A549 (cell line): ENCODE results near the gene PGS1. TPM values are rescaled to one million over a fixed set of nuclear protein-coding genes. Genes with fewer than 3 reads are reported as not detected.

Experiments used
- ATAC-seq, 2 experiments: fragments of 200-7000 bp in 1 of 2; fragments of >200 bp in 1 of 2; cut with Nextera tagmentation in 1 of 2; cut with Tn5 transposase in 1 of 2; 3 replicates each; pipeline versions ENCODE4 v1.8.0 to v1.9.1; 2018 to 2020; ENCODE audit warnings: mild to moderate bottlenecking in 1 of 2, moderate library complexity in 1 of 2
- CTCF ChIA-PET: fragments of 300-600 bp; sonication (Branson Sonifier 250); formaldehyde crosslinking; extraction: SDS; loops from one replicate; lab custom pipeline; 2021; ENCODE audit warnings: antibody characterized with exemption, inconsistent platforms; lab: Yijun Ruan, JAX
- POLR2A ChIA-PET: fragments of 350-600 bp; formaldehyde crosslinking; extraction: SDS; loops from one replicate; lab custom pipeline; 2021; ENCODE audit warnings: antibody characterized with exemption, inconsistent platforms; lab: Yijun Ruan, JAX
- DNase-seq, 2 experiments: peaks; one replicate each; pipeline versions ENCODE4 v3.0.0 to v3.0.0-alpha.2; 2011 to 2016; ENCODE audit warnings: low read depth in 1 of 2, low spot score in 1 of 2
- FAIRE-seq: peaks from 2 replicates; lab custom pipeline; 2011; peaks lifted over from hg19 to GRCh38; lab: Jason Lieb, UNC
- H3K27ac ChIP-seq, 2 experiments: fragments of >200 bp; sonication (Bioruptor Twin); formaldehyde crosslinking; 3 replicates each; pipeline ENCODE4 v1.5.1; 2016 to 2017
- H3K4me1 ChIP-seq: fragments of >200 bp; sonication (Bioruptor Twin); formaldehyde crosslinking; 3 replicates; pipeline ENCODE4 v1.6.1; 2016
- H3K4me2 ChIP-seq: fragments of >200 bp; sonication (Bioruptor Twin); formaldehyde crosslinking; 3 replicates; pipeline ENCODE4 v1.6.1; 2016
- H3K4me3 ChIP-seq: fragments of >200 bp; sonication (Bioruptor Twin); formaldehyde crosslinking; 3 replicates; pipeline ENCODE4 v1.5.1; 2016
- H3K9me3 ChIP-seq: fragments of >200 bp; sonication (Bioruptor Twin); formaldehyde crosslinking; 3 replicates; pipeline ENCODE4 v1.6.1; 2016
- BHLHE40 ChIP-seq: IDR thresholded peaks from 2 replicates; pipeline ENCODE4 v1.6.1; 2012; ENCODE audit warnings: low read depth, low read length, inconsistent platforms
- CBX8 ChIP-seq: fragments of 200-600 bp; sonication (generic); IDR thresholded peaks from 2 replicates; pipeline ENCODE4 v1.6.1; 2016
- CEBPB ChIP-seq, 2 experiments: fragments of >200 bp in 1 of 2; sonication (Bioruptor Twin) in 1 of 2; formaldehyde crosslinking in 1 of 2; IDR thresholded peaks; 2 replicates each; pipeline ENCODE4 v1.6.1; 2012 to 2016
- E2F6 ChIP-seq: IDR thresholded peaks from 2 replicates; pipeline ENCODE4 v1.6.1; 2012; ENCODE audit warnings: low read depth, borderline replicate concordance
- EHMT2 ChIP-seq: fragments of 200-600 bp; sonication (generic); IDR thresholded peaks from 2 replicates; pipeline ENCODE4 v1.6.1; 2016; ENCODE audit warnings: antibody characterized with exemption, low read depth, mild to moderate bottlenecking, moderate library complexity
- EP300 ChIP-seq, 2 experiments: fragments of >200 bp; sonication (Bioruptor Twin); formaldehyde crosslinking; IDR thresholded peaks; 2 replicates in 1 of 2; 3 replicates in 1 of 2; pipeline ENCODE4 v1.6.1; 2016 to 2017
- FOSL2 ChIP-seq, 2 experiments: fragments of 450-650 bp in 1 of 2; fragments of >200 bp in 1 of 2; sonication (Bioruptor Twin) in 1 of 2; formaldehyde crosslinking; IDR thresholded peaks; 2 replicates each; pipeline versions ENCODE4 v1.5.0 to v1.6.1; 2016 to 2020; ENCODE audit warnings: mild to moderate bottlenecking in 1 of 2, moderate library complexity in 1 of 2
- GATA3 ChIP-seq: IDR thresholded peaks from 2 replicates; pipeline ENCODE4 v1.6.1; 2012; ENCODE audit warnings: borderline replicate concordance
- HDAC2 ChIP-seq: fragments of 200-600 bp; sonication (generic); IDR thresholded peaks from 2 replicates; pipeline ENCODE4 v1.6.1; 2016
- HES2 ChIP-seq: fragments of >200 bp; sonication (Bioruptor Twin); formaldehyde crosslinking; IDR thresholded peaks from 2 replicates; pipeline ENCODE4 v1.6.1; 2016
- HOXA7 ChIP-seq: fragments of 250-450 bp; sonication (Bioruptor Pico); IDR thresholded peaks from 2 replicates; pipeline ENCODE4 v1.5.0; 2020; ENCODE audit warnings: mild to moderate bottlenecking, moderate library complexity
- HOXB13 ChIP-seq: fragments of 250-450 bp; sonication (Bioruptor Pico); IDR thresholded peaks from 2 replicates; pipeline ENCODE4 v1.5.0; 2020; ENCODE audit warnings: low read depth, mild to moderate bottlenecking, moderate library complexity
- HOXB5 ChIP-seq: fragments of 250-450 bp; sonication (Bioruptor Pico); IDR thresholded peaks from 2 replicates; pipeline ENCODE4 v1.5.0; 2020; ENCODE audit warnings: mild to moderate bottlenecking, moderate library complexity
- JUNB ChIP-seq: fragments of >200 bp; sonication (Bioruptor Twin); formaldehyde crosslinking; IDR thresholded peaks from 2 replicates; pipeline ENCODE4 v1.6.1; 2016
- NPAS2 ChIP-seq: fragments of 250-450 bp; sonication (Bioruptor Pico); IDR thresholded peaks from 2 replicates; pipeline ENCODE4 v1.8.0; 2022; ENCODE audit warnings: mild to moderate bottlenecking, moderate library complexity, borderline replicate concordance
- PHF8 ChIP-seq: fragments of 200-600 bp; sonication (generic); IDR thresholded peaks from 2 replicates; pipeline ENCODE4 v1.6.1; 2016; ENCODE audit warnings: low read depth, mild to moderate bottlenecking, antibody characterized with exemption, moderate library complexity, borderline replicate concordance
- RAD21 ChIP-seq, 2 experiments: fragments of >200 bp in 1 of 2; sonication (Bioruptor Twin) in 1 of 2; formaldehyde crosslinking in 1 of 2; IDR thresholded peaks in 1 of 2; conservative IDR thresholded peaks in 1 of 2; 2 replicates in 1 of 2; 3 replicates in 1 of 2; pipeline ENCODE4 v1.6.1; 2012 to 2018; ENCODE audit warnings: inconsistent platforms in 1 of 2
- RNF2 ChIP-seq: fragments of 200-600 bp; sonication (generic); IDR thresholded peaks from 2 replicates; pipeline ENCODE4 v1.6.1; 2016; ENCODE audit warnings: low read depth, mild to moderate bottlenecking, antibody characterized with exemption, moderate library complexity, borderline replicate concordance
- SREBF2 ChIP-seq: fragments of 450-650 bp; IDR thresholded peaks from 2 replicates; pipeline ENCODE4 v1.6.1; 2014; ENCODE audit warnings: mild to moderate bottlenecking, moderate library complexity
- TFCP2L1 ChIP-seq: fragments of 250-450 bp; sonication (Bioruptor Pico); IDR thresholded peaks from 2 replicates; pipeline ENCODE4 v1.5.0; 2021; ENCODE audit warnings: mild to moderate bottlenecking
- ZC3H11A ChIP-seq: fragments of 450-650 bp; IDR thresholded peaks from 2 replicates; pipeline ENCODE4 v1.6.1; 2014; ENCODE audit warnings: antibody characterized with exemption, mild to moderate bottlenecking
- ZNF302 ChIP-seq: fragments of 250-450 bp; sonication (Bioruptor Pico); IDR thresholded peaks from 2 replicates; pipeline ENCODE4 v1.9.0; 2021; ENCODE audit warnings: inconsistent platforms, mild to moderate bottlenecking, moderate library complexity
- WGBS: methylation state at CpG from one replicate; pipeline ENCODE4 v1.1.6; 2017; ENCODE audit errors: missing lambda C conversion rate; 5-methylcytosine and 5-hydroxymethylcytosine counted together
- polyA plus RNA-seq, 4 experiments: library from polyadenylated mRNA; depleted of rRNA in 3 of 4; stranded (reverse); fragments of >200 nt; fragmentation: RNase III in 1 of 4; extraction: RNeasy Plus Mini Kit Qiagen cat#74134 plus additional on column Dnase treatment in 1 of 4; gene quantifications; 2 replicates in 3 of 4; 3 replicates in 1 of 4; pipeline ENCODE4 v1.2.3, GENCODE V29; 2011 to 2017
- TF ChIP-seq, protein P1 (sequence below): IDR thresholded peaks from 2 replicates; pipeline ENCODE4 v1.6.1; 2012
- TF ChIP-seq, protein P2 (sequence below): fragments of >200 bp; sonication (Bioruptor Twin); formaldehyde crosslinking; IDR thresholded peaks from 3 replicates; pipeline ENCODE4 v1.6.1; 2016

Gene PGS1
- polyA plus RNA-seq, 2 of the 4 experiments (the other 2 are of a cell fraction) = 23.7 to 29.5 TPM

- TF ChIP-seq RNF2 = no peak
- no peak for TF ChIP-seq RAD21 (conservative IDR thresholded peaks at IDR 0.05 in 1 of 2, IDR thresholded peaks at IDR 0.05 in 1 of 2)
- peak; percentile 40 to 64; a peak in 3 of 4 replicates for TF ChIP-seq CEBPB (IDR thresholded peaks at IDR 0.05)
- TF ChIP-seq EHMT2 = no peak
- no peak for TF ChIP-seq BHLHE40
- TF ChIP-seq HOXA7 (CRISPR knock-in tag) = no peak
- no peak for TF ChIP-seq CBX8
- TF ChIP-seq EP300 (IDR thresholded peaks at IDR 0.05) = no peak
- TF ChIP-seq GATA3 = peak; percentile 17; the same call in 1 of the 2 replicates
- no peak for TF ChIP-seq ZC3H11A
- TF ChIP-seq PHF8 = no peak
- TF ChIP-seq HDAC2 = no peak
- TF ChIP-seq HOXB13 (CRISPR knock-in tag) = 0 out of 2 replicates have a peak, but pooled peaks have one; percentile 42
- TF ChIP-seq ZNF302 (CRISPR knock-in tag) = no peak
- TF ChIP-seq NPAS2 (CRISPR knock-in tag) = no peak
- TF ChIP-seq FOSL2 (IDR thresholded peaks at IDR 0.05) = no peak
- TF ChIP-seq FOSL2 (CRISPR knock-in tag; IDR thresholded peaks at IDR 0.05) = peak; percentile 79
- no peak for TF ChIP-seq E2F6
- TF ChIP-seq SREBF2 = no peak
- TF ChIP-seq HOXB5 (CRISPR knock-in tag) = no peak
- TF ChIP-seq, protein P1, sequence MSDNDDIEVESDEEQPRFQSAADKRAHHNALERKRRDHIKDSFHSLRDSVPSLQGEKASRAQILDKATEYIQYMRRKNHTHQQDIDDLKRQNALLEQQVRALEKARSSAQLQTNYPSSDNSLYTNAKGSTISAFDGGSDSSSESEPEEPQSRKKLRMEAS = 0 out of 2 replicates have a peak, but pooled peaks have one; percentile 50
- TF ChIP-seq TFCP2L1 (CRISPR knock-in tag) = no peak
- TF ChIP-seq, all 56 proteins: peak for 8
Observed at GRCh38 chr17:78375401-78376151, 2.9 kb upstream of the PGS1 start (continued).

DNA sequence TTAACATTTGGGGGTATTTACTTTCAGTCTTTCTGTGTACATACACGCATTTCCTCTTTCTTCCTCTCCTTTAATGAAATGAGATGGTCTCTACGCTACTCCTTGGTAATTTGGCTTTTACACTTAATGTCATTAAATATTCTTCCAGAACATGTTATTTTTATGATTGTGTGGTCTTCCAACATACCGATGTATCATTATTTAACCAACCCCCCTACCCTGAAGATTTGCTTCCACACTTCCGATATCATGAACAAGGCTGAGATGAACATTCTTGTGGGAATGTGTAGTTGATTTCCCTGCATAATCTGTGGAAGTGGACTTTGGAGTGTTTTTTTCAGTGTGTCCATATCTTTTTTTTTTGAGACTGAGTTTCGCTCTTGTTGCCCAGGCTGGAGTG lies 2.3 kb upstream of the PGS1 start:
- ChIA-PET CTCF (interaction anchor here (0.8 to 8.9 kb wide), 4 partner anchors 15 to 125 kb away, joined by 3 to 134 read pairs (median 38); partner anchors contain the start of gene SOCS3), POLR2A (interaction anchor here (0.6 to 1.5 kb wide), 3 partner anchors 16 to 951 kb away, joined by 3 to 10 read pairs (median 4); partner anchors contain the start of gene SOCS3)
- Histone ChIP-seq H3K4me2 (peak overlapping the region; percentile 48), H3K4me3 (no peak overlapping the region), H3K27ac (peak overlapping the region in 1 of 2 experiments; percentile 90; a peak in 2 of 6 replicates), H3K9me3 (no peaks in the 10 kb centered on the region), H3K4me1 (peaks cover 44% of the 10 kb centered on the region)
- TF ChIP-seq, protein P2, sequence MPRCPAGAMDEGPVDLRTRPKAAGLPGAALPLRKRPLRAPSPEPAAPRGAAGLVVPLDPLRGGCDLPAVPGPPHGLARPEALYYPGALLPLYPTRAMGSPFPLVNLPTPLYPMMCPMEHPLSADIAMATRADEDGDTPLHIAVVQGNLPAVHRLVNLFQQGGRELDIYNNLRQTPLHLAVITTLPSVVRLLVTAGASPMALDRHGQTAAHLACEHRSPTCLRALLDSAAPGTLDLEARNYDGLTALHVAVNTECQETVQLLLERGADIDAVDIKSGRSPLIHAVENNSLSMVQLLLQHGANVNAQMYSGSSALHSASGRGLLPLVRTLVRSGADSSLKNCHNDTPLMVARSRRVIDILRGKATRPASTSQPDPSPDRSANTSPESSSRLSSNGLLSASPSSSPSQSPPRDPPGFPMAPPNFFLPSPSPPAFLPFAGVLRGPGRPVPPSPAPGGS = no peak
- TF ChIP-seq HES2 = no peak
- TF ChIP-seq JUNB = 0 out of 2 replicates have a peak, but pooled peaks have one; percentile 3
- ATAC-seq (no peak), DNase-seq (no peak), FAIRE-seq (no peak)
- 78% methylated on average over 5 of the region's 5 CpGs for WGBS
